Cardiac fibroblast (primary cell): ENCODE data around the gene ETFA.

Experiments used
- DNase-seq, 2 donors: peaks; one replicate each; pipeline versions ENCODE4 v3.0.0 to v3.0.0-alpha.2; 2010; ENCODE audit warnings: low read depth in 2 of 2
- H3K4me3 ChIP-seq, 2 donors: replicated peaks in 1 of 2; 1 replicate in 1 of 2; 2 replicates in 1 of 2; pipeline ENCODE4 v1.5.1; 2011; ENCODE audit warnings: low read depth in 2 of 2, low read length in 2 of 2, mild to moderate bottlenecking in 2 of 2, moderate library complexity in 1 of 2
- TF ChIP-seq, protein P1 (sequence below): IDR thresholded peaks from one replicate; pipeline ENCODE4 v1.5.1; 2011; ENCODE audit warnings: low read depth, mild to moderate bottlenecking, low read length, inconsistent platforms

ETFA gene

DNA sequence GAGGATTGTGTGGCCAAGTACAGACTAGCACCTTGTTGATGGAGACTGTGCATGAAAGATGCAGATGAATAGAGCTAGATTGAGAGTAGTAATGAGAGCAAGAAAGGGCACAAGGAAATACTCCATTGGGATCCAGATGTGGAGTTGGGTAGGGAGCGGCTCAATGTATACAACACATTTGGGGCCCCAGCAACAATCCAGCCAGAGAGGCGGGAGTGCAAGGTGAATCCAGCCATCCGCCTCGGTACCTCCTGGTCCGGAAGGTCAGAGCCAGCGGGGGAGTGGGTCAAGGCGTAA, 34.3 kb upstream of the ETFA start:
- H3K4me3 ChIP-seq: no peak overlapping the region
- TF ChIP-seq, protein P1, sequence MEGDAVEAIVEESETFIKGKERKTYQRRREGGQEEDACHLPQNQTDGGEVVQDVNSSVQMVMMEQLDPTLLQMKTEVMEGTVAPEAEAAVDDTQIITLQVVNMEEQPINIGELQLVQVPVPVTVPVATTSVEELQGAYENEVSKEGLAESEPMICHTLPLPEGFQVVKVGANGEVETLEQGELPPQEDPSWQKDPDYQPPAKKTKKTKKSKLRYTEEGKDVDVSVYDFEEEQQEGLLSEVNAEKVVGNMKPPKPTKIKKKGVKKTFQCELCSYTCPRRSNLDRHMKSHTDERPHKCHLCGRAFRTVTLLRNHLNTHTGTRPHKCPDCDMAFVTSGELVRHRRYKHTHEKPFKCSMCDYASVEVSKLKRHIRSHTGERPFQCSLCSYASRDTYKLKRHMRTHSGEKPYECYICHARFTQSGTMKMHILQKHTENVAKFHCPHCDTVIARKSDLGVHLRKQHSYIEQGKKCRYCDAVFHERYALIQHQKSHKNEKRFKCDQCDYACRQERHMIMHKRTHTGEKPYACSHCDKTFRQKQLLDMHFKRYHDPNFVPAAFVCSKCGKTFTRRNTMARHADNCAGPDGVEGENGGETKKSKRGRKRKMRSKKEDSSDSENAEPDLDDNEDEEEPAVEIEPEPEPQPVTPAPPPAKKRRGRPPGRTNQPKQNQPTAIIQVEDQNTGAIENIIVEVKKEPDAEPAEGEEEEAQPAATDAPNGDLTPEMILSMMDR: no peak

DNA sequence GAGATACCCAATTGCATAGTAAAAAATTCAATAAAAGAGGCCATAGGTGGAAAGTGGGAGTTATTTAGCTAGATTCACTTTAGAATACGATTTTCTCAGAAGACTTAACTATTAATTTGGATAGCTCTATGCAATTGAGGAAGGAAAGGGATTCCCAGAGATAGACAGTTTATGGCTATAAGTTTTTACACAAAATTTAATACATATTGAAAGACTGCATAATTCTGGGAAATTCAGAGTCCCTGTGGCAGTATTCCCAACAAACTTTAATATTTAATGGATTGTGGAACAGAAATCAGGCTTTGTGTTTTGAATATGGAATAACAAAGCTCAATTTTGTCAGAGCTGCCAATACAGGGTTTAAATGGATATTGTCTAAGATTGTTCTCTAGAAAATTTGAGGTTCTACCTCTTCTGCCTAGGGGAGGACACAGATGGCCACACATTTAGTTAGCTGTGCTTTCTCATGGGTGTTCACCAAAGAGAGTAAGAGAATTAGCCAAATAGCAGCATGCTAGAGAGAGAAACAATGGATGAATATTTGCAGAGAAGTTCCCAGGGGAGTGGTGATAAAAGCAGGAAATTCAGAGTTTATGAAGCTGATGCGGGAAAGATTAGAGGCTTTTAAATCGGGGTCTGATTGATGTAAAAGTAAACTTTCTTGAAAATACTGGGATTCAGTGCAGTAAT, 33.8 kb upstream of the ETFA start:
- TF ChIP-seq, protein P1: no peak
- H3K4me3 ChIP-seq: no peak overlapping the region
- DNase-seq: no peak

More for the DNA sequence above, 34.3 kb upstream of the ETFA start:
- DNase-seq: no peak

DNA sequence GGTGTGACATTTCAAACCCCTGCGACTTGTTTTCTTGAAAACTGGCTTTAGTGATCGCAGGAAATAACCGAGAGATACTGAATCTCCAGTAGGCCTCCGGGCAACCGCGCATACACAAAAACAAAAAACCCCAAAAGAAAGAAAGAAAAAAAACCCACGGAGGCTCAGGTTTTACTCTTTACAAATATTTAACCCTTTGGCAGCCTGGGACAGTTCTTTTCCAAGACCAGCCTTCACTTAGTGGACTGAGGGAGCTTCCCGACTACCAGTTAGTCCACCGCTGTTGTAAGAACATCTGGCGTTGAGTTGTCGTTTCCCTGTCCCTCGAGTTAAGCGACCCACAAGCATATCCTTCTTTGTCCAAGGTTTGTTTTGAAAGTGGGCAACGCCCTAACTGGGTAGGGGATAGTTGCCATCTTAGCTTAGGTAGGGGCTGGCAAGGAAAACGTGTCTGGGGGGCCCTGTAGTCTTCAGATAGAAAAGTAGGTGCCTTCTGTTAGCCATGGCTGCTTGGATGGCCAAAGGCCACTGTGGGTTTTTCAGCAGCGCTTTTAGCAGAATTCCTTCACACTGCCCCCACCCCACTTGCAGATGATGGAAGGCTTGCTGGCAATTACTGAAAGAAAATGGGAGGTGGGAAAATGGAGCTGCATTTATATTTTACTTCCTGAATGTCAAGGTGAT, 32.2 kb upstream of the ETFA start:
- no peak for DNase-seq
- no peak overlapping the region for H3K4me3 ChIP-seq
- TF ChIP-seq, protein P1: no peak

DNA sequence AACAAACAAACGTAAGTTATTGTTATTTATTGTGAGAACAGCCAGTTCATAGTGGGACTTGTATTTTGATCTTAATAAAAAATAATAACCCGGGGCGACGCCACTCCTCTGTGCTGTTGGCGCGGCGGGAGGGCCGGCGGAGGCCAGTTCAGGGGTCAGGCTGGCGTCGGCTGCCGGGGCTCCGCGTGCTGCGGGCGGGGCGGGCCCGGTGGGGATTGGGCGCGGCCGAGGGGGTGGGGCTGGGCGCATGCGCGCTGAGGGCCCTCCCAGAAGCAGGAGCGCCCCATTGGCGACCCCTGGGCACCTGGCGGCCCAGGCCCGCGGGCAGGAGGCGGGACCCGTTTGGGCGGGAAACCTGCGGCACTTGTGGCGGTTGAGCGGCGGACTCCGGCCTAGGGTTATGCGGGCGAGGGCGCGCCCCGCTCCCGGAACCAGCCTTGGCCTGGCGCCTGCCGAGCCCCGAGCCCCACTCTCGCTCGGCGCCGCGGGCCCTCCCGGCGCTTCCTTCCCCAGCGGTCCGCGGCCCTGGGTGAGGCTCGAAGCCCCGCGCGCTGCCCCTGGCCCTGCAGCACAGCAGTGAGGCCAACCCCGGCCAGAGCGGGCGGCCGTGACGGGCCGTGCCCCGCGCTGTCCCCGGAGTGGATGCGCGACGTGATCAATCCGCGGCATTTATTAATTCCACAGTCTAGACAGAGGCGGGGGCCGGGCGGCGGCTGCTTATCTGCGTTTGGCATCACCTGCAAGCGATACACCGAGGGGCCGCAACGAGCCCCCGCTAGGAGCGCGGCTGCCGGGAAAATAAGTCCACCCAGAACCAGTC, 31.3 kb upstream of the ETFA start:
- no peak overlapping the region for H3K4me3 ChIP-seq
- TF ChIP-seq, protein P1: no peak
- no peak for DNase-seq

DNA sequence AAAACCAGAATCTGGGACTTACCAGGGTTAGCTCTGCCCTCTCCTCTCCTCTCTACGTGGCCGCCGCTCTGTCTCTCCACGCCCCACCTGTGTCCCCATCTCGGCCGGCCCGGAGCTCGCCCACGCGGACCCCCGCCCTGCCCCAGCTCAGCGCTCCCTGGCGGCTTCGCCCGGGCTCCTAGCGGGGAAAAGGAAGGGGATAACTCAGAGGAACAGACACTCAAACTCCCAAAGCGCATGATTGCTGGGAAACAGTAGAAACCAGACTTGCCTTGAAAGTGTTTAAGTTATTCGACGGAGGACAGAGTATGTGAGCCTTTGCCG, 30.8 kb upstream of the ETFA start:
- TF ChIP-seq, protein P1: no peak
- H3K4me3 ChIP-seq: no peak overlapping the region
- peak in 1 of 2 donors; percentile 10 for DNase-seq

DNA sequence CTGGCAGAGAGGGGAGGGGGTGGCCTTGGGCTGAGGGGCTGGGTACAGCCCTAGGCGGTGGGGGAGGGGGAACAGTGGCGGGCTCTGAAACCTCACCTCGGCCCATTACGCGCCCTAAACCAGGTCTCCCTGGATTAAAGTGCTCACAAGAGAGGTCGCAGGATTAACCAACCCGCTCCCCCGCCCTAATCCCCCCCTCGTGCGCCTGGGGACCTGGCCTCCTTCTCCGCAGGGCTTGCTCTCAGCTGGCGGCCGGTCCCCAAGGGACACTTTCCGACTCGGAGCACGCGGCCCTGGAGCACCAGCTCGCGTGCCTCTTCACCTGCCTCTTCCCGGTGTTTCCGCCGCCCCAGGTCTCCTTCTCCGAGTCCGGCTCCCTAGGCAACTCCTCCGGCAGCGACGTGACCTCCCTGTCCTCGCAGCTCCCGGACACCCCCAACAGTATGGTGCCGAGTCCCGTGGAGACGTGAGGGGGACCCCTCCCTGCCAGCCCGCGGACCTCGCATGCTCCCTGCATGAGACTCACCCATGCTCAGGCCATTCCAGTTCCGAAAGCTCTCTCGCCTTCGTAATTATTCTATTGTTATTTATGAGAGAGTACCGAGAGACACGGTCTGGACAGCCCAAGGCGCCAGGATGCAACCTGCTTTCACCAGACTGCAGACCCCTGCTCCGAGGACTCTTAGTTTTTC, 30.2 kb upstream of the ETFA start:
- no peak overlapping the region for H3K4me3 ChIP-seq
- TF ChIP-seq, protein P1: no peak
- peak in 1 of 2 donors; percentile 15 for DNase-seq
